K562 (cell line): Measurements from ENCODE around the gene CITED2. TPM values are rescaled to one million over a fixed set of nuclear protein-coding genes. Genes with fewer than 3 reads are reported as not detected.

Source experiments
- ARID1B ChIP-seq: fragments of 450-650 bp; IDR thresholded peaks from 2 replicates; pipeline ENCODE4 v1.6.1; 2016; ENCODE audit warnings: antibody characterized with exemption, mild to moderate bottlenecking, inconsistent platforms
- MECOM ChIP-seq: fragments of 250-450 bp; sonication (Bioruptor Pico); IDR thresholded peaks from 2 replicates; pipeline ENCODE4 v1.8.0; 2022; ENCODE audit warnings: inconsistent platforms
- MEIS2 ChIP-seq: fragments of 450-650 bp; IDR thresholded peaks from 2 replicates; pipeline ENCODE4 v1.6.1; 2014; ENCODE audit warnings: mild to moderate bottlenecking; ENCODE audit not compliant: partially characterized antibody
- POLR2AphosphoS2 ChIP-seq: IDR thresholded peaks from 2 replicates; pipeline ENCODE4 v1.6.1; 2012; ENCODE audit warnings: low read length, improper control_type of control experiment
- RFX5 ChIP-seq: IDR thresholded peaks from 2 replicates; pipeline ENCODE4 v1.6.1; 2011; ENCODE audit warnings: low read depth, mild to moderate bottlenecking, improper control_type of control experiment, low read length
- STAT5A ChIP-seq: IDR thresholded peaks from 2 replicates; pipeline ENCODE4 v1.6.1; 2012; ENCODE audit warnings: low read length, inconsistent platforms, borderline replicate concordance
- ZNF699 ChIP-seq: fragments of 250-450 bp; sonication (Bioruptor Pico); IDR thresholded peaks from 2 replicates; pipeline ENCODE4 v1.8.0; 2021; ENCODE audit warnings: mild to moderate bottlenecking, moderate library complexity; ENCODE audit not compliant: insufficient replicate concordance
- ZZZ3 ChIP-seq: fragments of 450-650 bp; IDR thresholded peaks from 2 replicates; pipeline ENCODE4 v1.6.1; 2016; ENCODE audit warnings: antibody characterized with exemption, mild to moderate bottlenecking, moderate library complexity
- polyA plus RNA-seq, 8 experiments: library from polyadenylated mRNA; depleted of rRNA in 4 of 8; stranded (reverse) in 5 of 8; unstranded in 3 of 8; fragments of >200 nt; fragmentation: Nextera tagmentation in 2 of 8; fragmentation: Illumina TruSeq in 1 of 8; extraction: Ambion mirVana in 2 of 8; extraction: Trizol in 1 of 8; gene quantifications; 2 replicates each; pipeline versions ENCODE4 v1.2.1 to v1.2.3, GENCODE V29; 2011 to 2014; ENCODE audit warnings: inconsistent platforms in 1 of 8, missing spikeins in 1 of 8
- total RNA-seq, 7 experiments: library from RNA; depleted of rRNA in 6 of 7; stranded (reverse); fragments of >200 nt in 6 of 7; fragmentation: Illumina TruSeq in 2 of 7; extraction: Trizol in 2 of 7; gene quantifications; 2 replicates each; pipeline versions ENCODE4 v1.2.1 to v1.2.3, GENCODE V29; 2011 to 2021; ENCODE audit warnings: low replicate concordance in 1 of 7
- TF ChIP-seq, protein P1 (sequence below): IDR thresholded peaks from 2 replicates; pipeline ENCODE4 v1.6.1; 2012; ENCODE audit warnings: low read depth, low read length, improper control_type of control experiment, borderline replicate concordance
- TF ChIP-seq, protein P2 (sequence below): fragments of 200-800 bp; sonication (Bioruptor generic); IDR thresholded peaks from 2 replicates; pipeline ENCODE4 v1.6.1; 2017; ENCODE audit warnings: missing genetic modification characterization, missing compliant biosample characterization
- TF ChIP-seq, protein P3 (sequence below): sonication (generic); formaldehyde crosslinking; IDR thresholded peaks from 2 replicates; pipeline ENCODE4 v1.8.1; 2023; ENCODE audit warnings: mild to moderate bottlenecking, missing genetic modification reagents
- TF ChIP-seq, protein P4 (sequence below): fragments of 450-650 bp; IDR thresholded peaks from 2 replicates; pipeline ENCODE4 v1.6.1; 2016

The CITED2 gene
- total and polyA plus RNA-seq, 9 of the 15 experiments (the other 6 are each of a cell fraction or from before 2014, with no cell fraction given), result 0.21 to 86.1 (median 17.5) TPM

DNA sequence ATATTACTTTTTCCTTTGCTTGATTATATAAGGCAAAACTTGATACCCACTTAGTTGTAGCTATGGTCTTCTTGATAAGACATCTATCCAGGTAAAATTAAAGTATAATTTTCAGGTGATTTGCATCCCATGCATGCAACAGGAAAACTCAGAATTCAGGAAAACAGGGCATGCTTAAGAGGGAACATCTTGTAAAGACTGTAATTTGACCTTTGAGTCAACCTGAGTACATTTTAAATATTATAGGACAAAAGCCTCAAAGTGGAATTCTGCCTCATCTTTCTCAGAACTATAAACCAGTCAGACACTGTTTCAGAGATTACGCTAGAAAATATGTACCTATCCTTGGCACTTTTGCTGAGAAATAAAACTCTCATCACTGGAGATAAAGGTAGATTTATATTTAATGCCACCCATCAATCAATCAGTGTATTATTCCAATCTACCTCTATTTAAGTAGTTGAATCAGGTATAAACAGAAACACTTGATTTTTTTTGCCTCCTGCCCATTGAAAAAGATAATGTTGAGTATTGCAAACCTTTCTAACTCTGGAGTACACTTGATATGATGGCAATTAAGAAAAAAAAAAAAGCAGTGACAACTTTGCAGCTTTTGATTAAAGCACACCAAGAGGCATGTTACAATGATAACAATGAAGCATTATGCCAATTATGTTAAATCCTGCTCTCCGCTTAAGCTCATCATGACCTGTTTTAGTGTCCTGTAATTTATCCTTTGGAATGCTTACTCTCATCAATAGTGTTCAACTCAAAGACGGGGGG is 2.8 kb downstream of the CITED2 start (continued):
- TF ChIP-seq, protein P1, sequence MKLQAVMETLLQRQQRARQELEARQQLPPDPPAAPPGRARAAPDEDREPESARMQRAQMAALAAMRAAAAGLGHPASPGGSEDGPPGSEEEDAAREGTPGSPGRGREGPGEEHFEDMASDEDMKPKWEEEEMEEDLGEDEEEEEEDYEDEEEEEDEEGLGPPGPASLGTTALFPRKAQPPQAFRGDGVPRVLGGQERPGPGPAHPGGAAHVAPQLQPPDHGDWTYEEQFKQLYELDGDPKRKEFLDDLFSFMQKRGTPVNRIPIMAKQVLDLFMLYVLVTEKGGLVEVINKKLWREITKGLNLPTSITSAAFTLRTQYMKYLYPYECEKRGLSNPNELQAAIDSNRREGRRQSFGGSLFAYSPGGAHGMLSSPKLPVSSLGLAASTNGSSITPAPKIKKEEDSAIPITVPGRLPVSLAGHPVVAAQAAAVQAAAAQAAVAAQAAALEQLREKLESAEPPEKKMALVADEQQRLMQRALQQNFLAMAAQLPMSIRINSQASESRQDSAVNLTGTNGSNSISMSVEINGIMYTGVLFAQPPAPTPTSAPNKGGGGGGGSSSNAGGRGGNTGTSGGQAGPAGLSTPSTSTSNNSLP, result 0 out of 2 replicates have a peak, but pooled peaks have one; percentile 10
- TF ChIP-seq ZNF699 (no peak), ARID1B (no peak), STAT5A (0 out of 2 replicates have a peak, but pooled peaks have one; percentile 27), POLR2AphosphoS2 (0 out of 2 replicates have a peak, but pooled peaks have one; percentile 29), MECOM (CRISPR knock-in tag) (no peak), ZZZ3 (no peak), RFX5 (0 out of 2 replicates have a peak, but pooled peaks have one; percentile 10), MEIS2 (peak; percentile 52)
- TF ChIP-seq, protein P2, sequence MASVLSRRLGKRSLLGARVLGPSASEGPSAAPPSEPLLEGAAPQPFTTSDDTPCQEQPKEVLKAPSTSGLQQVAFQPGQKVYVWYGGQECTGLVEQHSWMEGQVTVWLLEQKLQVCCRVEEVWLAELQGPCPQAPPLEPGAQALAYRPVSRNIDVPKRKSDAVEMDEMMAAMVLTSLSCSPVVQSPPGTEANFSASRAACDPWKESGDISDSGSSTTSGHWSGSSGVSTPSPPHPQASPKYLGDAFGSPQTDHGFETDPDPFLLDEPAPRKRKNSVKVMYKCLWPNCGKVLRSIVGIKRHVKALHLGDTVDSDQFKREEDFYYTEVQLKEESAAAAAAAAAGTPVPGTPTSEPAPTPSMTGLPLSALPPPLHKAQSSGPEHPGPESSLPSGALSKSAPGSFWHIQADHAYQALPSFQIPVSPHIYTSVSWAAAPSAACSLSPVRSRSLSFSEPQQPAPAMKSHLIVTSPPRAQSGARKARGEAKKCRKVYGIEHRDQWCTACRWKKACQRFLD (CRISPR knock-in tag), result no peak
- TF ChIP-seq, protein P3, sequence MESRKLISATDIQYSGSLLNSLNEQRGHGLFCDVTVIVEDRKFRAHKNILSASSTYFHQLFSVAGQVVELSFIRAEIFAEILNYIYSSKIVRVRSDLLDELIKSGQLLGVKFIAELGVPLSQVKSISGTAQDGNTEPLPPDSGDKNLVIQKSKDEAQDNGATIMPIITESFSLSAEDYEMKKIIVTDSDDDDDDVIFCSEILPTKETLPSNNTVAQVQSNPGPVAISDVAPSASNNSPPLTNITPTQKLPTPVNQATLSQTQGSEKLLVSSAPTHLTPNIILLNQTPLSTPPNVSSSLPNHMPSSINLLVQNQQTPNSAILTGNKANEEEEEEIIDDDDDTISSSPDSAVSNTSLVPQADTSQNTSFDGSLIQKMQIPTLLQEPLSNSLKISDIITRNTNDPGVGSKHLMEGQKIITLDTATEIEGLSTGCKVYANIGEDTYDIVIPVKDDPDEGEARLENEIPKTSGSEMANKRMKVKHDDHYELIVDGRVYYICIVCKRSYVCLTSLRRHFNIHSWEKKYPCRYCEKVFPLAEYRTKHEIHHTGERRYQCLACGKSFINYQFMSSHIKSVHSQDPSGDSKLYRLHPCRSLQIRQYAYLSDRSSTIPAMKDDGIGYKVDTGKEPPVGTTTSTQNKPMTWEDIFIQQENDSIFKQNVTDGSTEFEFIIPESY (CRISPR knock-in tag), result no peak
- TF ChIP-seq, protein P4, sequence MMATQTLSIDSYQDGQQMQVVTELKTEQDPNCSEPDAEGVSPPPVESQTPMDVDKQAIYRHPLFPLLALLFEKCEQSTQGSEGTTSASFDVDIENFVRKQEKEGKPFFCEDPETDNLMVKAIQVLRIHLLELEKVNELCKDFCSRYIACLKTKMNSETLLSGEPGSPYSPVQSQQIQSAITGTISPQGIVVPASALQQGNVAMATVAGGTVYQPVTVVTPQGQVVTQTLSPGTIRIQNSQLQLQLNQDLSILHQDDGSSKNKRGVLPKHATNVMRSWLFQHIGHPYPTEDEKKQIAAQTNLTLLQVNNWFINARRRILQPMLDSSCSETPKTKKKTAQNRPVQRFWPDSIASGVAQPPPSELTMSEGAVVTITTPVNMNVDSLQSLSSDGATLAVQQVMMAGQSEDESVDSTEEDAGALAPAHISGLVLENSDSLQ, result peak; percentile 8; the same call in 1 of the 2 replicates
